Measurements from ENCODE around the gene APP. TPM values are rescaled to one million over a fixed set of nuclear protein-coding genes. Genes with fewer than 3 reads are reported as not detected.
A peak's percentile ranks its signal among the peaks of the same experiment; 100 is the strongest.

The APP gene
- total RNA-seq, 1 donor from 2014 or later = 1,137 TPM

DNA sequence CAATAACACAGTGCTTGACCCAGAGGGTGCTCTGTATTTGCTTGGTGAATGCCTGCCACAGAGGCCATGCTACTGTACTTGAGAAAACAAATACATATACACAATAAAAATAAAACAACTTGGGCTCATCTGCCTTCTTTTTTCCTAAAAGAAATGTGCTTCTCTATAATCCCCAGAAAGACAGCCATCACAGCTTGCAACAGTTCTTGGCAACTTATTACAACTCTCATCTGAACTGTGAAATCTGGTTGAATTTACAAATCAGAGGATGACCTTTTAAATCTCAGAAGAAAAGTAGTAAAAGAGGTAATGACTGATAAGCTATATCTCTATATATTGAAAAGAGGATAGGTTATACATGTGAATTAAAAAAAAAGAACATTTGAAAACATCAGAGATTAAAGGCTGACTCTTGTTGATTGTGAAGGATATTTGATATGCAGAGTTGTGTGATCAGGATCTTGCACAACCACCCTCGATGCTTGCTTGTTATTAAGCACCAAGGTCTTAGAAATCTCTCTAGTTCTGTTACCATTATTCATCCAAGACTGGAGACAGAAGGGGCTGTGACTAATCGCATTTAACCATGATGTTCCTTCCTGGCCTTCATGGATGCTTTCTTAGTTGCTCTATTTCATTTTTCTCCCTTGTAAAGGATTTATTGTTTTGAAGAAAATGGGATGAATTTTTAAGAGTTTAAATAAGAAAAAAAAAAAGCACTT is 213.4 kb downstream of the APP start:
- peaks cover 37% of the 10 kb centered on the region for H3K4me1 Mint-ChIP-seq (ENCODE audit: unreplicated experiment)
- peak overlapping the region; percentile 7 for H3K27ac Mint-ChIP-seq (ENCODE audit: unreplicated experiment)
- no peak for TF ChIP-seq CTCF (IDR thresholded peaks at IDR 0.05; ENCODE audit: unreplicated experiment)
- peaks cover 5% of the 10 kb centered on the region for H3K27me3 Mint-ChIP-seq (ENCODE audit: unreplicated experiment)
- H3K4me3 Mint-ChIP-seq (ENCODE audit: unreplicated experiment) = no peak overlapping the region
- H3K36me3 Mint-ChIP-seq (ENCODE audit: low read depth, unreplicated experiment) = peaks cover 44% of the 10 kb centered on the region
- no peaks in the 10 kb centered on the region for H3K9me3 Mint-ChIP-seq (ENCODE audit: unreplicated experiment)
- no peak for DNase-seq (ENCODE audit: low spot score)

DNA sequence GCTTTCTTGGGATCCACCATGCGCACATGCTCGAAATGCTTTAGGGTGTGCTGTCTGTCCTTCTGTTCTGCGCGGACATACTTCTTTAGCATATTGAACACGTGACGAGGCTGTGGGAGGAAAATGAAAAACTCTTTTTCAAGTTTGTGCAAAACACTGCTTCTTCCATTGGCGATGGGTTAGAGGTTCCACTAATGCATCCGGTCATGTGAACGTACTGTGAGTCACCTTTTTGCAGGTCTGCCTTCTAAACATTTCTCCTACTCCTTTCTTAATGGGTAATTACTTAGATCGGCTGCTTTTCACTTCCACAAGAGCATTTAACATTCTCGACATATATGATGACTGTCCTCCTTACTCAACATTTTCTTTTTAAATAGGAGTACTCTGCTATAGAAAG is 214.9 kb downstream of the APP start:
- Mint-ChIP-seq H3K4me3 (ENCODE audit: unreplicated experiment) (no peak overlapping the region), H3K9me3 (ENCODE audit: unreplicated experiment) (no peaks in the 10 kb centered on the region), H3K36me3 (ENCODE audit: low read depth, unreplicated experiment) (peaks cover 54% of the 10 kb centered on the region), H3K4me1 (ENCODE audit: unreplicated experiment) (peaks cover 22% of the 10 kb centered on the region), H3K27ac (ENCODE audit: unreplicated experiment) (no peak overlapping the region), H3K27me3 (ENCODE audit: unreplicated experiment) (peaks cover 3% of the 10 kb centered on the region)
- no peak for DNase-seq (ENCODE audit: low spot score)
- TF ChIP-seq CTCF (IDR thresholded peaks at IDR 0.05; ENCODE audit: unreplicated experiment) = no peak

DNA sequence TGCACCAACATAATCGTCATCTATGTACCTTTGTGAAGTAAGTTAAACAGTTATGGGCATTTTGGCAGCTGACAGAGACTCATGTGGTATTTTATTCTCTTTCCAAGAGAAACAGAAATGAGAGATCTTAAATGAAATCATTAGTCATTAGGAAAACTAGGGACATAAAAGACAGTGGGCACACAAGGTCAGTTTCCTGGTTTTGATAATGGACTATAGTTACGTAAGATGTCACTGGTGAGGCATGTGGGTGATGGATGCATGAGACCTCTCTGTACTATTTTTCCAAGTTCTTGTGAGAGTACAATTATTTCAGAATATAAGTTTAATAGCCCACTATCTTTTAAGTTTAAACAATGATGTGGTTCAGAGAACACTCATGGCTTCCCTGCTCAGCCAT is 216.9 kb downstream of the APP start:
- H3K36me3 Mint-ChIP-seq (ENCODE audit: low read depth, unreplicated experiment) = peaks cover 49% of the 10 kb centered on the region
- peak overlapping the region; percentile 43 for H3K27ac Mint-ChIP-seq (ENCODE audit: unreplicated experiment)
- no peak for TF ChIP-seq CTCF (IDR thresholded peaks at IDR 0.05; ENCODE audit: unreplicated experiment)
- H3K27me3 Mint-ChIP-seq (ENCODE audit: unreplicated experiment) = peaks cover 6% of the 10 kb centered on the region
- no peak for DNase-seq (ENCODE audit: low spot score)
- H3K4me1 Mint-ChIP-seq (ENCODE audit: unreplicated experiment) = peaks cover 7% of the 10 kb centered on the region
- no peak overlapping the region for H3K4me3 Mint-ChIP-seq (ENCODE audit: unreplicated experiment)
- H3K9me3 Mint-ChIP-seq (ENCODE audit: unreplicated experiment) = no peaks in the 10 kb centered on the region

GRCh38 chr21:25953196-25953595 is 217.4 kb downstream of the APP start:
- Mint-ChIP-seq H3K9me3 (ENCODE audit: unreplicated experiment) (no peaks in the 10 kb centered on the region), H3K4me1 (ENCODE audit: unreplicated experiment) (peaks cover 5% of the 10 kb centered on the region), H3K36me3 (ENCODE audit: low read depth, unreplicated experiment) (peaks cover 47% of the 10 kb centered on the region), H3K27me3 (ENCODE audit: unreplicated experiment) (peaks cover 6% of the 10 kb centered on the region), H3K27ac (ENCODE audit: unreplicated experiment) (no peak overlapping the region), H3K4me3 (ENCODE audit: unreplicated experiment) (no peak overlapping the region)
- no peak for DNase-seq (ENCODE audit: low spot score)
- TF ChIP-seq CTCF (IDR thresholded peaks at IDR 0.05; ENCODE audit: unreplicated experiment) = no peak

DNA sequence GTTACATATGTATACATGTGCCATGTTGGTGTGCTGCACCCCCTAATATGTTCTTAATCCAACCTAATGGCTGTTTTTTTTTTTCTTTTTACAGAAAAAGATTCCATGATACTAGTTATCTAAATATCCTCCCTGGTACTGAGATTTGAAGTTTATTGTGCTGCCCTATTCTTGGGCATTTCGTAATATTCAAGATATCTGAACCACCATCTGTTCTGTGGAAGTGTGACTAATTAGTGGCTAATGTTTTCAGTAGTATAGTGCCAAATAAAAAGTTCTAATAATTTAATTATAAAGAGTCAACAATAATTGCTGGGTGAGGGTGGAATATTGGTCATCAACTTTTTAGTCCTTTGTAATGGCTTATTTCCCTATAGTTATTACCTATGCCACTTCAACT is 218.3 kb downstream of the APP start:
- DNase-seq (ENCODE audit: low spot score) = no peak
- Mint-ChIP-seq H3K4me3 (ENCODE audit: unreplicated experiment) (no peak overlapping the region), H3K27me3 (ENCODE audit: unreplicated experiment) (peaks cover 9% of the 10 kb centered on the region), H3K36me3 (ENCODE audit: low read depth, unreplicated experiment) (peaks cover 49% of the 10 kb centered on the region), H3K27ac (ENCODE audit: unreplicated experiment) (no peak overlapping the region), H3K9me3 (ENCODE audit: unreplicated experiment) (no peaks in the 10 kb centered on the region), H3K4me1 (ENCODE audit: unreplicated experiment) (peaks cover 5% of the 10 kb centered on the region)
- no peak for TF ChIP-seq CTCF (IDR thresholded peaks at IDR 0.05; ENCODE audit: unreplicated experiment)
